GM08714 (cell line): Measurements from ENCODE around the gene TAF15.

Experiments
- H3K4me3 ChIP-seq: fragments of 200-500 bp; sonication (Bioruptor generic); 2 replicates; pipeline ENCODE4 v1.5.1; 2014; ENCODE audit warnings: mild to moderate bottlenecking, low read length, inconsistent platforms
- ZNF274 ChIP-seq: IDR thresholded peaks from 2 replicates; pipeline ENCODE4 v1.6.1; 2012; ENCODE audit warnings: mild to moderate bottlenecking, low read depth, low read length

The TAF15 gene

DNA sequence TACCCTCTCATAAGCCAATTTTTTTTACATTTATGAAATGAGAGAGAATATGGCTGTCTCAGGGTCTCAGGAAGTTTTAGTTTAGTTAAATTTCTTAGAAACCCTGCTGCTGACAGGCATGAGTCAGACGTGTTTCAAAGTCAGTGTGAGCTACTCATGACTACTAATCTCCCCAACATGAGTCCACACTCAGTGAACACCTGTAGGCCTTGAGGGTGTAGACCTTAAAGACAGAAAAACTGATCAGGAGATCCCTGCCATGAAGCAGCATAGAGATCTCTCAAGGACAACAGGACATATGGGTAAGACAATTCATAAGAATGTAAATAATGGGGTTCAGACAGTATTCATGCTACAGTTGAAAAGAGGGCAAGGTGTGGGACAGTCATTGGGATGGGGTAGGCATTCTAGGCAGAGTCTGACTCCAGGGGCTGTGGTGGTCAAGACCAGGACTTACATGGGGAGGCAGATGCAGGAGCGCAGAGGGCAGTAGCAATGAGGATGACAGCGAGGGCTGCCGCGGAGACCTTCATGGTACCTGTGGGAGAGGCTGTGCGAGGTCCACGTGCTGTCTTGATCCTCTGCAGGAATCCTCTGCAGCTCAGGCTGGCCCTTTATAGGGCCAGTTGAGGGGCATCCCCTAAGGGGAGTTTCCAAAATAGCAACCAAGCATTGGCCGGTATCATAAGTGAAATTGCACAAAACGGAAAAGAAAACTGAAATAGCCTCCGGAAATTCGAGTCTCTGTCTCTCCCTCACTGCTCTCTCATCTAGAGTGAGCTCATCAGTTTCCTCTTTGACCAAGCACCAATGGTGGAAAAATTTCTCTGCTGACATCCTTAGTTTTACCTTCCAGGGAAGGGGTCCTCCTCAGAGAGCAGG lies 70.7 kb downstream of the TAF15 start, which contains the start of gene CCL5:
Gene CCL5, minus strand, starts transcription at position 588 of the 882 bp plus-strand sequence.
- peak within 1 kb of the TSS; percentile 28; the same call in 1 of the 2 replicates for H3K4me3 ChIP-seq
- no peak for TF ChIP-seq ZNF274

DNA sequence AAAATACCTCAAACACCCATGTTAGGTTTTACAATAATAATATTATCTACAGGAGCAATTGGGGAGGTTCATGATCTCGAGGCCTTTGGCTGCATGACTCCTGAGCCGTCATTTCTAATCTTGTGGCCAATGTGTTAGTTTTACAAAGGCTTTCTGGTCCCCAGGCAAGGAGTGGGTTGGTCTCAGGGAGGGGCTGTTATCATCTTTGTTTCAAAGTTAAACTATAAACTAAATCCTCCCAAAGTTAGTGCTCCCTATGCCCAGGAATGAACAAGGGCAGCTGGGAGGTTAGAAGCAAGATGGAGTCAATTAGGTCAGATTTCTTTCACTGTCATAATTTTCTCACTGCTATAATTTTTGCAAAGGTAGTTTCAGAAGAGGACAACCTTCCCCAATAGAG lies 80.0 kb downstream of the TAF15 start:
- no peak overlapping the region for H3K4me3 ChIP-seq
- TF ChIP-seq ZNF274: no peak

- no peak for TF ChIP-seq ZNF274
- H3K4me3 ChIP-seq: no peak overlapping the region
Measured at GRCh38 chr17:35889818-35890773, 80.8 kb downstream of the TAF15 start.

GRCh38 chr17:35890774-35891155 lies 81.5 kb downstream of the TAF15 start:
- H3K4me3 ChIP-seq: no peak overlapping the region
- TF ChIP-seq ZNF274: no peak

GRCh38 chr17:35891269-35891668 lies 82.0 kb downstream of the TAF15 start:
- no peak for TF ChIP-seq ZNF274
- no peak overlapping the region for H3K4me3 ChIP-seq

DNA sequence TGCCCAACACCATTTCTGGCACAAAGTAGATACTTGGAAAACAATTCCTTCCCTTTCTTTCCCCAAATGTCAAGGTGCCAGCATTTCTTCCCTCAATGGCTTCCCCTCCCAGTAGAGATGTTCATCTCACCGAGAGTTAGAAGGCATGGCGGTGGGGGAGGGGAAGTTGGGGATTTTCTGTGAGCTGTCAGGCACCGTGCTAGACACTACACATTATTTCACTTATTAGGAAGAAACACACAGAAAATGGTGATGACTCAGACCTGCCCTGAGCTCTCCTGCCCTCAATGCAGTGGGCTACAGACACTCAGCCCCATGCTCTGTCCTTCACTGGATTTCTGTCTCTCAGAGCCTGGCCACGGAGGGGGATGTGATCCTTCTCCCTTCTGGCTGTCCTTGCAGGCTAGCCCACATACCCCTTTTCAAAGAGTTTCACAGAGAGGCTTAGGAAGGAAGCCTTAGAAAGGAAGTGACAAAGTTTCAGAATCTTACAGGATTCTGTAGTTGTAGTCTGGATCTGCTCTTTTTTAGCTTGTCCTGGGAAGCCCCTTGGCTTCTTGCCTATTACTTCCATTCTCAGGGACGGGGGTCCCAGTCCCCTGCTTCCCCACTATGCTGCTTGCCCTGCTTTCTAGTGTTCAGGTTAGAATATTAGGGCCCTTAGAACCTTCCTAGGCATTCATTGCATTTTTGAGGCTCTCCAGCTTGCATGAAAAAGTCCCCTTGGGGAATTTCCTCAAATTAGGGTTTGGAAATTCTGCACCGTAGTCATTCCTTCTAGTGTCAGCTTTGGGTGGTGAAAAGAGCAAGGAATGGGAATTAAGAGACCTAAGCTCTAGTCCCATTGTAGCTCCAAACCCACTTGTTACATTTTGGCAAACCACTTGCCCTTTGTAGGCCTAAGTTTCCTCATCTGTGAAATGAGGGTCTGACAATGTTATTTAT lies 83.1 kb downstream of the TAF15 start:
- TF ChIP-seq ZNF274: no peak
- H3K4me3 ChIP-seq: no peak overlapping the region

DNA sequence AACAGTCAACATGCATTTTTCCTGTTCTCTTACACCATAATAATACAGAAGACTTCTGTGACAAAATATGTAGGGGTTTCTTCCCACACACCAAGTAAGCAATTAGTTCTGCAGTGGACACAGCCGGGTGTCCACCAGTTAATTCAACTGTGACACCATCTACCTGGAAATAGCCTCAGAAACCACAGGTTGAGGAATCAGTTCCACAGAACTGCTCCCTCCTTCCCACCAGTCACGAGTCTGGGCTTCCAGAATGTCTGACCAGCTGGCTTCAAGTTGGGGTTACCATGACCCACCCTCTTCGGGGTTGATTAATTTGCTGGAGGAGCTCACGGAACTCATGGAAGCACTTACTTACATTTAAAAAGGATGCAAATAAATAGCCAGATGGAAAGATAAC lies 84.5 kb downstream of the TAF15 start:
- H3K4me3 ChIP-seq: no peak overlapping the region
- no peak for TF ChIP-seq ZNF274

GRCh38 chr17:35894206-35894605 lies 84.9 kb downstream of the TAF15 start:
- no peak overlapping the region for H3K4me3 ChIP-seq
- TF ChIP-seq ZNF274: no peak

GRCh38 chr17:35895636-35896587 lies 86.6 kb downstream of the TAF15 start:
- no peak for TF ChIP-seq ZNF274
- H3K4me3 ChIP-seq: no peak overlapping the region
